HG03565 (cell line): ENCODE results near the gene CH25H.
"Not testable (repeated sequence)": the region's sequence is repeated elsewhere in the genome, so short reads cannot be mapped to it uniquely, and the experiment has no call there.

Source experiments
- ATAC-seq: cut with Tn5 transposase; IDR thresholded peaks from one replicate; pipeline ENCODE4 v1.9.1; 2021; ENCODE audit warnings: mild to moderate bottlenecking, moderate library complexity; ENCODE audit not compliant: unreplicated experiment

CH25H gene, protein sequence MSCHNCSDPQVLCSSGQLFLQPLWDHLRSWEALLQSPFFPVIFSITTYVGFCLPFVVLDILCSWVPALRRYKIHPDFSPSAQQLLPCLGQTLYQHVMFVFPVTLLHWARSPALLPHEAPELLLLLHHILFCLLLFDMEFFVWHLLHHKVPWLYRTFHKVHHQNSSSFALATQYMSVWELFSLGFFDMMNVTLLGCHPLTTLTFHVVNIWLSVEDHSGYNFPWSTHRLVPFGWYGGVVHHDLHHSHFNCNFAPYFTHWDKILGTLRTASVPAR

DNA sequence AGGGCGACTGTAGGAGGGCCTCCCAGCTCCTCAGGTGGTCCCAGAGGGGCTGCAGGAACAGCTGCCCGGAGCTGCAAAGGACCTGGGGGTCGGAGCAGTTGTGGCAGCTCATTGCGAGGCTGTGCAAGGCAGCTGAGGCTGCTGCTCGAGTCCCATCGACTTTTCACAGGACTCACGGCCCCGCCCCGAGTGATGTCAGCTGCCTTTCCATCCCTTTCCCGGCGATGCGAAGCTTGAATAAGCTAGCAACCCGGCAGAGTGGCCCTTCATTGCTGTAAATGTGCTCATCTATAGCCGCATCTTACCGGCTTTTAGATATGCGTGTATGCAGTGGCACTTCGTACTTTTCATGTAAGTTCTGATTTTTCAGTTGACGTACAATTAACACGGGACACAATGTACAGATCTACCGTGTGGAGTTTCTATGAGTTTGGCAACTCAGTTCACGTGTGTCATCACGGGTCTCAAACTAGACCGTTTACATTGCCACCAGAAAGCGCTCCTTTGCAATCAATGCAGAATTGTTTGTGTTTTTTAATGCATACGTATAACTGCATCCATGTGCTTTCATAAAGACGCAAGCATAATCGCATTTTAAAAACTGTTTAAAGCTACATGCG is at the start of gene CH25H:
CH25H (minus strand) TSS at position 137 of the 620 bp plus-strand sequence; CDS start at position 112, 25 bp downstream.
- no peak for ATAC-seq

DNA sequence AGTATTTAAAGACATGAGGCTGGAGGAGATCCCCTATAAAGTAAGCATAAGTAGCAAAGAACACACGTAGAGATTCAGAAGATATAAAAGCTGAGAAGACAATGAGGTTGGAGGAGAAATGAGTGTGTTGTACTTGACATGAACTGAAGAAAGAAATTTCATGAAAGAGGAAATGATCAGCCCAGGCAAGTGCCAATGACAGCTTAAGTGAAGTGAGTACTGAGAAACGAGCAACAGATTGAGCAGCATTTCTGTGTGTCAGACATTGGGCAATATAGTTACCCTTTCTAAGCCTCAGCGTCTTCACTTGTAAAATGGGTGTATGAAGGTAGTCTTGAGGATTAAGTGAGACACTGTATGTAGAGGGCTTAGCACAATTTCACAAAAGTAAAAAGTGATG is 49.2 kb upstream of the CH25H start:
- ATAC-seq: no peak

DNA sequence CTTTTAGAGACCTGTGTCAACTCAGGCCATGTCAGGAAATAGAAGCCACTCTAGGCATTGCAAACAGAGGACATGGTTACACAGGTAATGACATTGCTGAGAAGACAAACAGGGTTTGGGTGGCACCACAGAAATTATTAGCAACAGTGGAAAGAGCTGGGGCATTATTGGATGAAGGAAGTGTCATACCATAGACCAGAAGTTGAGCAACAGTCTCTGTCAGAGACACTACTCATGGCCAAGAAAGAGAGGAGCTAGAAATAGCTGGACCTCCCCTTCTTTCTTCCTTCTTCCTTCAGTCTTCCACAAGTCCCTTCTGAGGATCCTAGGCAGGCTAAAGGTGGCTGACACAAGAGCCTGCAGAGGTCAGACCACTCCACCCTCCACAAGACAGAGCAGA is 48.7 kb upstream of the CH25H start:
- no peak for ATAC-seq

DNA sequence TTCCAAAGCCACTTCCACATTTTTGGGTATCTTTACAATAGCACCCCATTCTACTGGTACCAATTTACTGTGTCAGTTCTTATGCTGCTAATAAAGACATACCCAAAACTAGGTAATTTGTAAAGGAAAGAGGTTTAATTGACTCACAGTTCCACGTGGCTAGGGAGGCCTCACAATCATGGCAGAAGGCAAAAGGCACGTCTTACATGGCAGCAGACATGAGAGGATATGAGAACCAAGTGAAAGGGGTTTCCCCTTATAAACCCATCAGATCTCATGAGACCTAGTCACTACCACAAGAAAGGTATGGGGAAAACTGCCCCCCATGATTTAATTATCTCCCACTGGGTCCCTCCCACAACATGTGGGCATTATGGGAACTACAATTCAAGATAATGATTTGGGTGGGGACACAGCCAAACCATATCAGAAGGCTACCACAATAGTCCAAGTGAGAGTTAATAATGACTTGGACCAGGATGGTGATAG is 48.0 kb upstream of the CH25H start:
- not testable (repeated sequence) for ATAC-seq

DNA sequence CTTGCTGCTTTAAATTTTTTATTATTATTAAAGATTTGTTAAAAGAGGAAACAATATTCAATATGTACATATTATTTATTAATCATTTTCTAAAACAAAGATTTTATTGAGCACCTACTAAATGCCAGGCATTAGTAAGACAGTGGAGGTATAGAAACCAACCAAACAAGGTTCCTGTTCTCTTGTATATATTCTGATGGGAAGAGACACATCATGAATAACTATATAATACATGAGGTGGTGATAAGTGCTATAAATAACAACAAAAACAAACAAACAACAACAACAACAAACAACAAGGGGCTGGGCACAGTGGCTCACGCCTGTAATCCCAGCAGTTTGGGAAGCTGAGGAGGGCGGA is 45.1 kb upstream of the CH25H start:
- ATAC-seq: no peak

DNA sequence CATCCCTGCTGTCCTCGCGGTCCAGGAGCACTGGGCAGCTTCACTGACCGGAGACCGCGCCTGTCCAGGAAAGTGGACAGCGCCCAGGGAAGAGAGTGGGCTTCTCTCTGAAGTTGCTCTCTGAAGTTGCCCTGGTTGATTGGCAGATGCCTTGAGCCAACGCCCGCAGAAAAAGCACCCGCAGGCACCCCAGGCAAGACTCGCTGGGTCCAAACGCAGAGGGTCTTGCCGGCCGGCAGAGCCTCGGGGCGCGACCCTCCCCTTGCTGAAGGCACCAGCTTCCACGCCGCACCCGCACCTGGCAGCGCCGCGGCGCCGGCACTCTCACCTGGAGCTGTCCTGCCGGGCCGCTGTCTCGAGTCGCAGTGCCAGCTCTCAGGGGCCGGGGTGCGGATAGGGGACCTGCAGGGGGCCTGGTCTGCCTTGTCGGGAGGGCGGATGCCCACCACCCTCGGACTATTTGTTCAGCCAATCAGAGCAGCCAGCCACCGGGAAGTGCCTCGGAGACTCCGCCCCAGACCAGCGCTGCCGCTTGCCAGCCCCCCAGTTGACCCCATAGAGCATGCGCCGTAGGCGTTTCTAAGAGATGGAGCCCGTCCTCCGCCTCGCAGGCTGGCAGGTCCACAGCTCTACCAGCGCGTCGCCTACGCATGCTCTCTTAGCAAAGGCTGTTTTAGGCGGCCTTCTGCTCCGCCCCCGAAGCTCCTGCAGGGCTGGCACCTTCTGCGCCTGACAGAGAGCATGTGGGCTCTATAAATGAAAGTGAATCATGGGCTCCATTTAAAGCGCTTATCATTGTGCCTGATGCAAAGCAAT is 44.5 kb upstream of the CH25H start, which contains the start of gene LIPA:
LIPA (minus strand) TSS at position 367 of the 816 bp plus-strand sequence. CDS start 4,127 bp downstream, outside the sequence.
- ATAC-seq: peak; percentile 86

DNA sequence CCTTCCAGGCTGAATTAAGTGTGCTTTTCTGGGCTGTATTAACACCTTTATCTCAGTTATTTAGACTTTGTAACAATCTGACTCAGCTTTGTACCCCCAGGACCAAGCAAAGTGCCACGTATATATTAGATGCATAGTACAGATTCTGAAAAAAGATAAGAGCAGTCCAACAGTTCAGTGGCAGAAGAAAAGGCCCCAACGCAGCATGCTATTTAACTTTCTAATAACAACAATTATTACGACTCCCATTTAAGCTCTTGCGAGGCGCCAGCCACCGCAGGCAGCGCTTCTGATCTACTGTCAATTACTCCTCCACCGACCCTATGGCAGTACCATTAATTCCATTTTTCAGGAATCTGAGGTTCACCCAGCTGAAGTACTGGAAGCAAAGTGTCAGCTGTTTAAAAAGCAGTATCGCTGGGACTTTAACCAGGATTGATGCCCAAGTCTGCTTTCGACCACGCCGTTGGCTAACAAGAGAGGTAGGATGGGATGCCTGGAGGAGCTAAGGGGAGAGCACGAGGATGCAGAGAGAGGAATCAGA is 43.8 kb upstream of the CH25H start:
- no peak for ATAC-seq

DNA sequence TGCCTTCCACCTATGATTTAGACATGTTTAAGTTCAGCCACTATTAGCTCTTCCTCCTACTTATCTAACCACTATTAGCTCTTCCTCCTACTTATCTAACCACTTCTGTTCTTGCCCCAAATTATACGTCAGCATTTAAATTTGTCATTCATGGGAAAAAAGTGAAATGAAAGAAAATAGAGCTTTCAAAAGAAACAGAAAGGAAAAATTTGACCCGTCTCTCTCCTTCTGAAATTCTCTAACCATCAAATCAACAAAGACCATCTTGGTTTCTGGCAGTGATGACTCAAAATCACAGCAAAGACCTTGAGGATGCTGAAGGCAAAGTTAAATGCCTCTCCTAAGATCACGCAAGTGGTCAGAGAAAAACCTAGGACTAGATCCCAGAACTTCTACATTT is 41.9 kb upstream of the CH25H start:
- no peak for ATAC-seq

DNA sequence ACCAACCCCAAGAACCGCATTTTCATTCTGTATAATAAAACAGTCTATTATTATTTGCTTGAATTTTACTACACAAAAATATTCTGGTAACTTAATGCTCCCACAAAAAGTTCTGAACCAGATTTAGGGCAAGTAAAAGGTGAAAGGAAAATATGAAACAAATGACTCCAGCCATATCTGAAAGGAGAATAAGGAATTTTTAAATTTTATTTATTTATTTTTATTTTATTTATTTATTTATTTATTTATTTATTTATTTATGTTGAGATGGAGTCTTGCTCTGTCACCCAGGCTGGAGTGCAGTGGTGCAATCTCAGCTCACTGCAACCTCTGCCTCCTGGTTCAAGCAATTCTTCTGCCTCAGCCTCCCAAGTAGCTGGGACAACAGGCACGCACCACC is 40.5 kb upstream of the CH25H start:
- not testable (repeated sequence) for ATAC-seq

DNA sequence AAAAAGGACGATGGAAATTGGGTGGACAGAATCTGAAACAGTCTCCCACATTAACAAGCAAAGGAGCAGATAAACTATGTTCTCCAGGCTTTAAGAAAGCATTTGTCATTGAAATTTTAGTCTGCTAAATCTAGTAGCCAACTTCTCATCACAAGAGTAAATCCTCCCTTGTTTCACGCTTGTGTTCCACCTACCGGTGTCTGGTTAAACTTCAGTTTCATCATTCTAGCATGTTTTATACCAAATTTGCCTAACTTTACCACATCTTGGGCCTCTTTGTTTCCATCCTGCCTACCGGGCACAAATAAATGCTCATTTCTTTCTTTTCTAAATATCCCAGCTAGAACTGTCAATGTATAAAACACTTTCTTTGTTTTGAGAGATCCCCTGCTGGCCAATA is 38.7 kb upstream of the CH25H start:
- no peak for ATAC-seq

DNA sequence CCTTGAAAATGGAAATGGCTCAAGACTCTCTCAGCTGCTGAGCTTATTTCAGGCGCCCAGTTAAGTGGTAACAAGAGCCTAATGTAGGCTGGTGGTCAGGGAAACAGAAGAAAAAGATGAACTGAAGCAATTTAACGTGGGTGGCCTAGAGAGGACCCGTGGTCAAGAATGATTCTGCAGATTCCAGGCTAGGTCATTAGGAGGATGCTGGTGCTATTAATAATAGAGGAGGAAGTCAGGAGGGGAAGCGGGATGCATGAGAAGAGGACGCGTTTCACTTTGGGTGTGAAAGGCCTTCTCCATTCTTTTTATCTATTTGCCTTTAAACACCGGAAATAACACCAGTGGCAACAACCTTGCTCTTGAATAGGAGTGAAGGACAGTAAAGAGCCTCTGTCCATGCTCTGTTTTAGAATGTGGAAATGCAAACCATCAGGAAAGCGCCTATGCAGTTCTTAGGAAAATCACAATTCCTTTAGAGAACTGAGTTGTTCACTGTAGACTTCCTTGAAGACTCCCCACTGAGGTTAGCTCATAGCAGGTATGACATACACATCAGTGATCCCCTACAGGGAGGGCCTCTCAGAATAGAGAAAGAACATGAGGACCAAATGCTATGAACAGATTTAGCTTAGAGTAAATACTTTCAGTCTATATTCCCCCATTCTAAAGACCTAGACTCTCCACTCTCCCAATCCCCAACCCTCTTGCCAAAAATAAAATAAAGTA is 35.9 kb upstream of the CH25H start:
- no peak for ATAC-seq

DNA sequence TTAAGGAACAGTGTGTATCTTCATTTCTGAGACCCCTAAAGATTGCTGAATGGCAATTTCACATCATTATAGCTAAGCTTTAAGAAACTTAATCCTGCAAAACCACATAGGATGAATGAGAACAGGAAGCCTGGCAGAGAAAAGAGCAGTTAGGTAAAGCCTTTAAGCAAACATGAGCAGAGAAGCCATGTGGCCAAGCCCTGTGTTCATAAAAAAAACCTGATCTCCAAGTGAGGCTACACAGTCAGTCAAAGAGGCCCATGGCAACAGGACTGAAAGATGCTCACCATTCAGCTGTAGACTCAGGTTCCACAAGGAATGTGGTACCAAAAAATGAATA is 35.2 kb upstream of the CH25H start:
- ATAC-seq: no peak

DNA sequence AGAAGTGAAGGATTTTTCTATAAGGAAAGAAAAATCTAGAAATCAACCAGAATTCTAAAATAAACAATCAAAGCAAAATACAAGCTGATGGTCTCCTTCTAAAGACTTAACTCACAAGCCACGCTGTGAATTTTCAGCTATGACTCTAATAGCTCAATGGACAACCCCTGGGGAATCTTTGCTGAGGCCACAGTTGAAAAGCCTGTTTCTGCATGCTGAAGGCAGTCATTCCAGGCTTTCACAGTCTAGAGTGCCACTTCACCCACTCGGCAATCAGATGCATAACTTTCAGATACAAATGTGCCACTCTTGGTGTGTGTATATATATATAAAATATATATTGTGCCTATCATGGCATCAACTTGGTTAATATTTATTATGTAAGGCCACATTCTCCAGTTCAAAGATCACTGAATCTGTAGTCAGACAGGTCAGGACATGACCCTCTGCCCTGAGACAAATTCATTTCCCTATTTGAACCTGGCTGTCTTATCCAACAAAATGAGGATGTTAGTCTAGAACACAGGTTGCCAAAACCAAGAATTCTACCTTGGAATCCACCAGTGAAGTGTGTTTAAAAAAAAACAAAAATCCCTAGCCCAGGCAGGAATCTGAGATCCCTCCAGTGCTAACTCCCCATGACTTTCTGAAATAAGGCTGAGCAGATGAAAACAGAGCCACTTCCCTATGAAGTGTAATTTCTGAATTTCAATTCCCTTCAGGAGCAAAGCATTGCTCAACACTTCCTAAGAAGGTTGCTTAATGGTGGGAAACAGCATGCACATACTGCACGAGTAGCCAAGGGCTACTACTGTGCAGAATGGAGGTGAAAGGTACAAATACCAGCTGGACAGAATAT is 34.6 kb upstream of the CH25H start:
- no peak for ATAC-seq

DNA sequence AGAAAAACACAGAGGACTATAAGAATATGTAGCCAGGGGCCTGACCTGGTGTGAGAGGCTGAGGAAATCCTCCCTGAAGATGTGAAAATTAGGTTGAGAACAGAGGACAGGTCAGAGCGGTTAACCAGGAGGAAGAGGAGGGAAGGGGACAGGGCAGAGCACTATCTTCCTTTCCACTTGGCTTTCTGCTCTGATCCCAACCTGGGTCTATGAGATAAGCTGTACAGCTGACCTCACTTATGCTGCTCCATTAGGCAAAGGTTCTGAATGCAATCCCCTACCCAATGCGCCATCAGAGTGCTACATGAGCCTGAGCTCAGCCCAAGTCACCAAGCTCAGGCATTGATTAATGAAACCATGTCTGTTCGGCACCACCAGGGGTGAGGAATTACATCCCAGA is 33.9 kb upstream of the CH25H start:
- ATAC-seq: no peak

DNA sequence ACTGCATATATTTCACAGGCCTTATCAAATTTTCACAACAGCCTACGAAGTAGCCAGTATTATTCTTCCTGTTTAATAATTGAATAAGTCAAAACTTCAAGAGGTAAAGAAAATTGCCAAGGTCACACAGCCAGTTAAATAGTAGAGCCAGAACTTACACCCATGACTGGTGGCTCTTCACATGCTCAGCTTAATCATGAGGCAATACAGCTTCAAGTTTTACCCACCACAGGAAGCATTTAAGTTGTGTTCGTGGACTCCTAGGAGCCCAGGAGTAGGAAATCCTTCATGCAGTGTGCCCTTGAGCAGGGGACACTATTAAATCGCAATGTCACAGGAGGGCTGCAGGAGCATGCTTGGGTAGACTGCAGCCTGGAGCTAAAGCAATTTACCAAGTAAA is 33.4 kb upstream of the CH25H start:
- ATAC-seq: no peak

DNA sequence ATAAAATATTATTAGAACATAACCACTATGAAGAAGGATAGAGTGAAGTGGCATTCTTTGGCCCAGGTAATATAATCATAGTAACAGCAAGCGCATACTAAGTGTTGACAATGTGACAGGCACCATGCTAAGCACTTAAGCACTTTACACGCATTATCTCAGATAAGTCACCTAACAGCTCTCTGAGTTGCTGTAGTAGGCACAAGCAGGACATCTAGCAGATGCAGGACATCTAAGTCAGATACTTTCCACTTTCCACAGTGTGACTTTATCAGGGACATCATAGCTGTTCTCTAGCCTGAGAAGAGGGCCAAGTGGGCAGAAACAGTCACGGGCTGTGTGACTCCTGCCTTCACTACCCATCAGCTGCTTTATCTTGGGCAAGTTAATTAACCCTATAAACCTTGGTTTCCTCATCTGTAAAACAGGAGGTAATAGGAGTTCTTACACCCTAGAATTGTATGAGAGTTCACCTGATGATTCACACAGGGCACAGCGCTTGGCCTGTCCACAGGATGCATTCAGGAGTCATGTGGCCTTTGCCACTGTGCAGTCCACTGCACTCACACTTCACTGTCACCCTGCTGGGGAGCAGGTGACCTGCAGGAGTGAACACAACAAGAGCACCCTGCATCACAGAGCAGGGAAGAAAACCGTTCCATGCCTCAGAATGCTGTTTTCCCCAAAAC is 32.0 kb upstream of the CH25H start:
- no peak for ATAC-seq

DNA sequence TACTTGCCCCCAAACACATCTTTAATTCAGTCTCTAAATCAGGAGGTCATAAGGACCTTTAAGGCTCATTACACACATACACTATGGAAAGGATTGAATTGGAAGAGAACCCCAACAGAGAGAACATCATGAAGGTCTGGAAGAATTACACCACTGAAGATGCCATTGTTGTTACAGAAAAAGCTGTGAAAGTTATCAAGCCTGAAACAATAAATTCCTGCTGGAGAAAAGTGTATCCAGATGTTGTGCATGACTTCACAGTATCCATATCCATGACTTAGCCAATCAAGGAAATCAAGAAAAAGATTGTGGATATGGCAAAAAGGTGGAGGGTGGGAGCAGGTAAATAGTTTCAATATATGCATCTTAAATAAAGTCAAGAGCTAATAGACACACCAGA is 30.7 kb upstream of the CH25H start:
- no peak for ATAC-seq

DNA sequence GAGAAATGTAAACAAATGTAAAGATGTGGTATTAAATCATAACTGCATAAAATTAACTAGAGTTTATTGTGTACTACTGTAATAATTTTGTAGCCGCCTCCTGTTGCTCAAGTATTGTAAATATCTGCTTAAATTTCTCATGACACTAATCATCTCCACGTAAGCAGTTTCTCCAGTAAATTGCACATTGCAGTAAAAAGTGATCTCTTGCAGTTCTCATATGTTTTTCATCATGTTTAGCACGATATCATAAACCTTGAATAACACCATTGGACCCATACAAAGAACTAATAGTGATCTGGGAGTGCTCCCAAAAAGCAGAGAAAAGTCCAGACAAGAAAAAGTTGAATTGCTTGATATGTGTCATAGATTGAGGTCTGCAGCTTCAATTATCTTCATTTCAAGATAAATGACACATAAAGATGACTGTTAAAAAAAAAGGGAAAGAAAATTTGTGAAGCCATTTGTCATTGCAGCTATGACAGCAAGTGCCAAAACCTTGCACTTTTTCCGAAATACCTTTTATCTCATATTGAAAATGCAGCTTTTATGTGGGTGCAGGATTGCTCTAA is 29.2 kb upstream of the CH25H start:
- no peak for ATAC-seq
